Ovary (tissue), 3 donors: Measurements from ENCODE around the gene KNCN.

Experiments
- CTCF ChIP-seq, 3 donors: fragments of 450-650 bp in 2 of 3; fragments of 200-600 bp in 1 of 3; IDR thresholded peaks; one replicate each; pipeline versions ENCODE4 v1.5.1 to v1.8.0; 2016 to 2022; ENCODE audit warnings: antibody characterized with exemption in 3 of 3, mild to moderate bottlenecking in 1 of 3
- EP300 ChIP-seq: sonication (generic); formaldehyde crosslinking; IDR thresholded peaks from one replicate; pipeline ENCODE4 v1.6.1; 2017; ENCODE audit warnings: antibody characterized with exemption
- POLR2A ChIP-seq: fragments of 450-650 bp; IDR thresholded peaks from one replicate; pipeline ENCODE4 v1.6.1; 2017; ENCODE audit warnings: antibody characterized with exemption, mild to moderate bottlenecking, moderate library complexity
- donor health status: DM: no; HTN: no; CAD: no.

DNA sequence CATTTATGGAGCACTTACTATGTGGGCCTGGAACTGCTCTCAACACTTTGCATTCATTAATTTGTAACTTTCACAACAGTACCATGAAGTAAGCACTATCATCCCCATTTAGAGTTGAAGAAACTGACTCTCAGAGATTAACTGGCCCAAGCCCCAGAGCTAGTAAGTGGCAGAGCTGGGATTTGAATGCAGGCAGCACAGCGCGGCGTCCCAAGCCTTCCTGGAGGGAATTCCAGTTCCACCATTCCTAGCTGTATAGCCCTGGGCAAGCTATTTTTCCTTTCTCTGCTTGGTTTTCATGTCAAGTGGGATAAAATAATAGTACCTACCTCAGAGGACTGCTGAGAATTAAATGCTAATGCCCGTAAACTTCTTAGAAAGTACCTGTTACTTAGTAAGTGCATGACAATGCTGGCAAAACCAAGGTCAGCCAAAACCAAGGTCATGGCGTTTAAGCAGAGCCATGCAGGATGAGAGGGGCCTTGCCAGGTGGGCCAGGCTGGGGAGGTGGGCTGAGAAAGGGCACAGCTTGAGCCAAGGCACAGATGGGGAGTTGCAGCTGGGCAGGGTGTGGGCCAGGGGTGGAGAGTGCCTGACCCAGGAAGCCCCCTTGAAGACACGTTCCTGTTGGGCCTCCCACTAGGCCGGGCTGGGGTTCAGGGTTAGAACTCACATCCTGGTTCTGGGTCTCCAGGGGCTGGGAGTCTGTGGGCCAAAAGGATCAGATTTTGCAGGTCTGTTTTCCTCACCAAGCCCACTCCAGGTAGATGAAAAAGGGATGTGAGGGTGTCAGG lies 4.6 kb upstream of the KNCN start:
- TF ChIP-seq CTCF (IDR thresholded peaks at IDR 0.05) (no peak), POLR2A (no peak), EP300 (no peak)
